HK-2 (cell line): ENCODE data around the gene VAV2.

ENCODE experiments used
- DNase-seq: peaks from one replicate; pipeline ENCODE4 v3.0.0-alpha.2; 2018; ENCODE audit not compliant: unreplicated experiment

Gene VAV2, protein sequence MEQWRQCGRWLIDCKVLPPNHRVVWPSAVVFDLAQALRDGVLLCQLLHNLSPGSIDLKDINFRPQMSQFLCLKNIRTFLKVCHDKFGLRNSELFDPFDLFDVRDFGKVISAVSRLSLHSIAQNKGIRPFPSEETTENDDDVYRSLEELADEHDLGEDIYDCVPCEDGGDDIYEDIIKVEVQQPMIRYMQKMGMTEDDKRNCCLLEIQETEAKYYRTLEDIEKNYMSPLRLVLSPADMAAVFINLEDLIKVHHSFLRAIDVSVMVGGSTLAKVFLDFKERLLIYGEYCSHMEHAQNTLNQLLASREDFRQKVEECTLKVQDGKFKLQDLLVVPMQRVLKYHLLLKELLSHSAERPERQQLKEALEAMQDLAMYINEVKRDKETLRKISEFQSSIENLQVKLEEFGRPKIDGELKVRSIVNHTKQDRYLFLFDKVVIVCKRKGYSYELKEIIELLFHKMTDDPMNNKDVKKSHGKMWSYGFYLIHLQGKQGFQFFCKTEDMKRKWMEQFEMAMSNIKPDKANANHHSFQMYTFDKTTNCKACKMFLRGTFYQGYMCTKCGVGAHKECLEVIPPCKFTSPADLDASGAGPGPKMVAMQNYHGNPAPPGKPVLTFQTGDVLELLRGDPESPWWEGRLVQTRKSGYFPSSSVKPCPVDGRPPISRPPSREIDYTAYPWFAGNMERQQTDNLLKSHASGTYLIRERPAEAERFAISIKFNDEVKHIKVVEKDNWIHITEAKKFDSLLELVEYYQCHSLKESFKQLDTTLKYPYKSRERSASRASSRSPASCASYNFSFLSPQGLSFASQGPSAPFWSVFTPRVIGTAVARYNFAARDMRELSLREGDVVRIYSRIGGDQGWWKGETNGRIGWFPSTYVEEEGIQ

GRCh38 chr9:133991964-133992779 is at the start of gene VAV2:
VAV2 (minus strand) TSS chr9:133992324; CDS start chr9:133992278, 46 bp downstream.
- peak; percentile 78 for DNase-seq

GRCh38 chr9:134041649-134041962 is 49.5 kb upstream of the VAV2 start:
- DNase-seq = no peak

DNA sequence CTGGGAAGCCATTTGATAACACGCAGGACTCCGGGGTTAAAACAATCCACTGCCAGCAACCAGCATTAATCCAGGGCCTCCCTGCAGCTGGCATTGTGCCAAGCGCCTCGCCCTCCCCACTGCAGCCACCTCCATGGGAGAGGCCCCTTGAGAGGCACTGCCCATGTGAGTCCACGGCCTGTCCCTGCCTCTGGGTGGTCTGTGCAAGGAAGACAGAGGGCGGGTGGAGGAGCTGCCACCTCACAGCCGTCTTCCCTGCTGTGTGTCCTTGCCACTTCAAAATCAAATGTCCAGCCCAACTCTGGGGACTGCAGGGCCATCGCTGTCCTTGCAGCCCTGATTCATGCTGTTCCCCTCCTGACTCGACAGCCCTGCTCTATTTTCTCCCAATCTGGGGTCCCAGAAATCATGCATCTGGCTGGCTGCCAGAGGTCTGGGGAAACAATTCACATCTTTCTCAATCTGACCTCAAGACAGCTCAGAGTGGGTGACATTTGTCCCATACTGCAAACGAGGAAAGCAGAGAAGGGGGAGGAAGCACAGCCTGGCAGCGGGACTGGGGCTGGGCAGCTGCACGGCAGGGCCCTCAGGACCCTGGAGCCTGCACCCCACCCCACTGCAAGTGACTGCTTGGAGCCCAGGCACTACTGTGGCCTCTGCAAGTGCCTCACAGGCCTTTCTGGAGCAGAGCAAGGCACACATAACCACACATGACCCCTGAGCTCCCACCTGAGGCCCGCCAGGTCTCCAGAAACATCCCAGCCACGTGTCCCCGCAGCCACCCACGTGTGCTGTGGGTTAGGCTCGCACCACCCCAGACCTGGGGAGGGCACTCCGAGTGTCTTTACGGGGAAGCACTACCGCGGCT is 48.9 kb upstream of the VAV2 start:
- DNase-seq = no peak

GRCh38 chr9:134040176-134040565 is 48.0 kb upstream of the VAV2 start:
- no peak for DNase-seq

- no peak for DNase-seq
These were observed 47.5 kb upstream of the VAV2 start for GRCh38 chr9:134039386-134040175.

DNA sequence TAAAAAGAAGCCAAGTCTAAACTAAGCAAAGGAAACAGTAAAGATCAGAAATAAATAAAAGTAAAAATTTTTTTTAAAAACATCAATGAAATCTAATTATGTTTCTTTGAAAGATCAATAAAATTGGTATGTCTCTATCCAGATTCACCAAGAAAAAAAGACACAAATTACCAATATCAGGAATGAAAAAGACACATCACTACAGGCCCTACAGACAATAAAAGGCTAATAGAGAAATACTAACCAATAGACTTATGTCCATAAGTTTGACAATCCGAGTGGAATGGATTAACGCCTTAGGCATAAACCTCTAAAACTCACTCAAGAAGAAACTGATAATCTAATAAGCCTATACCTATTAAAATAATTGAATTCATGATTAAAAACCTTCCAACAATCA is 45.5 kb upstream of the VAV2 start:
- DNase-seq = no peak

- no peak for DNase-seq
These were observed 44.0 kb upstream of the VAV2 start for GRCh38 chr9:134036130-134036529.

GRCh38 chr9:134035041-134036039 is 43.2 kb upstream of the VAV2 start:
- DNase-seq = no peak

DNA sequence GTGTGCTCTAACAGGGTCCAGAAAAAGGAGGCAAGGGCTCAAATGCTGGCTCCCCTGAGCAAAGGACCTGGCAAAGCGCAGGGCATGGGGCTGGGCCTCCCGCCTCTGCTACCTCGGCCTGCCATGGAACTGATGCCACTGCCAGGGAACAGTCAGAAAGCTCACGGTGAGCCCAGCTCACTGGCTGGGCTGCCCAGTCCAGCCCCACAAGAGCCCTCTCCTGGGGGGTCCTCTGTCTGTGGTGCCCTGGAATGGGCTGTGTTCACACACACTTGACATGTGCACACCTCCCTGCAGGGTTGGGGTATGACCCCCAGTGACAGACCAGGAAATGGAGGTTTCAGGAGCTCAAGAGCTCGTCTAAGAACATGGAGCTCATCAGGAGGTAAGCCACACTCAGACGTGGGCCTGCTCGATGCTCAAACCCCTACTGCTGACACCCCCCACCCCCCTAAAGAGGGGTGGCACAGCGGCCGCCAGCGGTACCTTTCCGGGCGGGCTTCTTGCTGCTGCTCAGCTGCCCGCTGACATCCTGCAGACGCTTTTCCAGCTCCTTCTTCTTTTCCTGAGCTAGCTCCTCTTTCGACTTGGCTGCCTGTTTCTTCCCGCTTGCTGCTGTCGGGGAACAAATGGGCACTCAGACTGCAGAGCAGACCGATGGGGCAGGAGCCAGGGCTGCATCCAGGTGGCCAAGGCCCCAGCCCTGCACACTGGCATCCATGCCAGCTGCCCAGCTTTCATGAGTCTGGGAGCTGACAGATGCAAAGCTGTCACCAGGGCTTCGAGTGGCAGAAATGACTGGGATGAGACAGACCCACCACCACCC is 42.3 kb upstream of the VAV2 start:
- DNase-seq = no peak

- DNase-seq = no peak
These were observed 41.5 kb upstream of the VAV2 start for GRCh38 chr9:134033516-134034214.

GRCh38 chr9:134032456-134033222 is 40.5 kb upstream of the VAV2 start:
- DNase-seq = no peak

- no peak for DNase-seq
These were observed 39.7 kb upstream of the VAV2 start for GRCh38 chr9:134031783-134032182.

DNA sequence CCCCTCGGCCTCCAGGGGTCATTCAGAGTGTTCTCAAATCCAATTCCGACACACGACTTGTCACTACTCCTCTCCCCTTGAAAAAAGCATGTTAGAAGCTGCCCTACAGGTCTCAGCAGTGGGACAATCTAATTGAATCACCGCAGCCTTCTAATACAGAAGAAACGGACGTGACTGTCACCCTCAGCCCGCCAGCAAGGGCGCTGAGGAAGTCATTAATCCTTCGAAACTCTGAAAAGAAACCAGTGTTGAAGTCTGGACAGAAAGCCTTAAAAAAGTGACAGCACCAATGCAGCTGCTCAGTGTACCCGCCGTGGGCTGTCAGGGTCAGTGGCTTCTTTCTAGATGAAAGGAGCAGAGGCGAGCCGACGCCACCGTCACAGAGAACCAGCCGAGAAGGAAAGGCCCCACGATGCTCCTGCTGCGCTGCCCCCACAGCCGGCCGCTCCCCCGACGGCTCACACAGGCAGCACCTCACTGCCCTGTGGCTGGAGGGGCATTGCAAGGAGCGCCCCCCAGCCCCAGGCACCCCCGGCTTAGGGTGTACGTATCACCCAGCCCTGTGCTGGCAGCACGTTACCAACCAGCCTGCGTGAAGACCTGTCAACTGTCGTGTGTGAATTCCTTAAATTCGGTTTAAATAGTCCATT is 38.8 kb upstream of the VAV2 start:
- DNase-seq = no peak

- DNase-seq = no peak
These were observed 37.4 kb upstream of the VAV2 start for GRCh38 chr9:134029248-134030226.

DNA sequence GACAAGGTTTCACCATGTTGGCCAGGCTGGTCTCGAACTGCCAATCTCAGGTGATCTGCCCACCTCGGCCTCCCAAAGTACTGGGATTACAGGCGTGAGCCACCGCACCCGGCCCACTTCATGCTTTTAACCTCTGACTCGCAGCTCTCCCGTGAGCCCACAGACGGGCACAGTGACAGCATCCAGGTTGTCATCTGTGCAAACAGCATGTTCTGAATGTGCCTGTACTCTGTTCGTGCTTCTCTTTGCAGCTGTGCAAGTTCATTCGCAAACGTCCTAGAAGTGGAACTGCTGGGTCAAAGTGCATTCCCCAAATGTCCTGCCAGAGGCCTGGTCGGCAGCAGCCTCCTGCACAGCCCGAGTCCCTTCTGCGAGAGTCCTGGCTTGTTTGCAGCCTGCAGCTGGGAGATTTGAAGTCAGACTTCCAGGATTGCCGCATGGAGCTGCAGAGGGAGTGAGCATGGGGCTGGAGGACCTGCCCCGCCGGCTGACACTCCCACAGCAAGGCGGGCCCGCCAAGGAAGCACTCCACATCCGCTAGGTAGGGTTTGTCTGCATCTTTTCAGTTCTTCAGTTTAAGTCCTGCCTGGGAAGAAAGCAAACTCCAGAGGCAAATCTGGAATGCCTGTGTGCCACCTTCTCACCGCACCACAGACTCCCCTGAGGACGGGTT is 36.6 kb upstream of the VAV2 start:
- DNase-seq = no peak
